ENCODE data around the gene OTULINL.

- TF ChIP-seq CTCF (conservative IDR thresholded peaks at IDR 0.05 in 1 of 2, IDR thresholded peaks at IDR 0.05 in 1 of 2; ENCODE audit: low read depth in 1 of 2, low read length in 2 of 2) (no peak), EZH2 (IDR thresholded peaks at IDR 0.05; ENCODE audit: low read length, missing control alignments) (no peak)
These were observed 13.6 kb downstream of the OTULINL start for GRCh38 chr5:14595189-14595588.

All from fibroblast of lung (primary cell).